Upper lobe of left lung (tissue), 6 donors: ENCODE results near the gene DIRAS1. TPM values are rescaled to one million over a fixed set of nuclear protein-coding genes. Genes with fewer than 3 reads are reported as not detected.

ENCODE experiments used
- ATAC-seq, 2 donors: fragments of 200-7000 bp; cut with Tn5 transposase; one replicate each; pipeline ENCODE4 v1.9.1; 2022; ENCODE audit warnings: mild to moderate bottlenecking in 2 of 2, moderate library complexity in 2 of 2; ENCODE audit not compliant: low FRiP score in 2 of 2
- DNase-seq, 2 donors: peaks; one replicate each; pipeline ENCODE4 v3.0.0-alpha.2; 2019 to 2020
- H3K27ac ChIP-seq, 4 donors: fragments of 200-600 bp; sonication (generic); one replicate each; pipeline ENCODE4 v1.5.1; 2016 to 2019
- H3K27me3 ChIP-seq, 4 donors: fragments of 200-600 bp; sonication (generic); one replicate each; pipeline ENCODE4 v1.5.1; 2017 to 2019
- H3K36me3 ChIP-seq, 4 donors: fragments of 200-600 bp; sonication (generic); one replicate each; pipeline ENCODE4 v1.5.1; 2016 to 2019
- H3K4me1 ChIP-seq, 4 donors: fragments of 200-600 bp; sonication (generic); one replicate each; pipeline ENCODE4 v1.5.1; 2018 to 2019
- H3K4me3 ChIP-seq, 4 donors: fragments of 200-600 bp; sonication (generic); one replicate each; pipeline ENCODE4 v1.5.1; 2017 to 2019; ENCODE audit warnings: mild to moderate bottlenecking in 2 of 4, moderate library complexity in 1 of 4
- H3K9me3 ChIP-seq, 4 donors: fragments of 200-600 bp; sonication (generic); one replicate each; pipeline ENCODE4 v1.5.1; 2018 to 2019
- CTCF ChIP-seq, 6 experiments: fragments of 450-650 bp in 4 of 6; fragments of 200-600 bp in 2 of 6; sonication (generic) in 2 of 6; IDR thresholded peaks; one replicate each; pipeline ENCODE4 v1.5.1; 2016 to 2019; ENCODE audit warnings: antibody characterized with exemption in 6 of 6
- EP300 ChIP-seq, 4 donors: sonication (generic); formaldehyde crosslinking; IDR thresholded peaks; one replicate each; pipeline ENCODE4 v1.5.1; 2017; ENCODE audit warnings: antibody characterized with exemption in 4 of 4, control low read depth in 2 of 4
- POLR2A ChIP-seq, 4 donors: fragments of 450-650 bp; IDR thresholded peaks; one replicate each; pipeline ENCODE4 v1.5.1; 2016 to 2017; ENCODE audit warnings: antibody characterized with exemption in 4 of 4, mild to moderate bottlenecking in 2 of 4
- POLR2AphosphoS5 ChIP-seq, 2 donors: sonication (generic); formaldehyde crosslinking; IDR thresholded peaks; one replicate each; pipeline ENCODE4 v1.5.1; 2017; ENCODE audit warnings: antibody characterized with exemption in 2 of 2
- WGBS, 2 donors: methylation state at CpG; one replicate each; pipeline ENCODE4 v1.1.5; 2017 to 2018; 5-methylcytosine and 5-hydroxymethylcytosine counted together
- total RNA-seq, 6 donors: library from RNA; depleted of rRNA in 4 of 6; stranded (reverse); fragments of >200 nt in 4 of 6; gene quantifications; one replicate each; pipeline versions ENCODE4 v1.1.0 to v1.2.1, GENCODE V29; 2016 to 2021
- donor health status: DM: no; HTN: no; CAD: no; lungs with moderate emphysema.
- donor health status: DM: no; HTN: yes; CAD: no; lungs with severe emphysema.

The DIRAS1 gene
- total RNA-seq, 6 donors from 2014 or later = 0.15 to 1.3 (median 0.81) TPM; not detected in 3

GRCh38 chr19:2717638-2718541 lies 3.3 kb downstream of the DIRAS1 start:
- peak in 1 of 2 donors; percentile 84 for DNase-seq

GRCh38 chr19:2716722-2717637 lies 4.2 kb downstream of the DIRAS1 start:
- Histone ChIP-seq H3K36me3 (no peaks in the 10 kb centered on the region), H3K27ac (no peak overlapping the region), H3K4me1 (peaks cover 9 to 26% (median 12%) of the 10 kb centered on the region in 4 donors), H3K9me3 (peaks cover 4 to 10% (median 6%) of the 10 kb centered on the region in 4 donors), H3K27me3 (peaks cover 0 to 25% (median 18%) of the 10 kb centered on the region in 4 donors), H3K4me3 (no peak overlapping the region)
- peak in 1 of 2 donors; percentile 66 for DNase-seq
- TF ChIP-seq POLR2AphosphoS5 (IDR thresholded peaks at IDR 0.05) (no peak), CTCF (IDR thresholded peaks at IDR 0.05) (no peak), POLR2A (IDR thresholded peaks at IDR 0.05) (no peak), EP300 (IDR thresholded peaks at IDR 0.05) (no peak)
- WGBS, 2 donors = 88 to 89% methylated on average over 38 to 43 of the region's 51 CpGs
- ATAC-seq = no peak

More at GRCh38 chr19:2717638-2718541, 3.3 kb downstream of the DIRAS1 start:
- 84 to 86% methylated on average over 22 to 43 of the region's 52 CpGs for WGBS, 2 donors
- Histone ChIP-seq H3K4me3 (no peak overlapping the region), H3K27ac (no peak overlapping the region), H3K27me3 (peaks cover 0 to 30% (median 21%) of the 10 kb centered on the region in 4 donors), H3K9me3 (peaks cover 4 to 10% (median 6%) of the 10 kb centered on the region in 4 donors), H3K36me3 (no peaks in the 10 kb centered on the region), H3K4me1 (peaks cover 9 to 29% (median 12%) of the 10 kb centered on the region in 4 donors)
- TF ChIP-seq POLR2A (IDR thresholded peaks at IDR 0.05) (no peak), EP300 (IDR thresholded peaks at IDR 0.05) (no peak), POLR2AphosphoS5 (IDR thresholded peaks at IDR 0.05) (no peak), CTCF (IDR thresholded peaks at IDR 0.05) (no peak)
- ATAC-seq = no peak

GRCh38 chr19:2716275-2716650 lies 4.9 kb downstream of the DIRAS1 start:
- peaks cover 0 to 19% (median 12%) of the 10 kb centered on the region in 4 donors for H3K27me3 ChIP-seq
- peak in 1 of 2 donors; percentile 65 for DNase-seq
- no peak overlapping the region for H3K4me3 ChIP-seq
- ATAC-seq = no peak
- no peak overlapping the region for H3K27ac ChIP-seq
- TF ChIP-seq POLR2A (IDR thresholded peaks at IDR 0.05) (no peak), EP300 (IDR thresholded peaks at IDR 0.05) (no peak), CTCF (IDR thresholded peaks at IDR 0.05) (no peak), POLR2AphosphoS5 (IDR thresholded peaks at IDR 0.05) (no peak)
- peaks cover 6 to 19% (median 12%) of the 10 kb centered on the region in 4 donors for H3K4me1 ChIP-seq
- 88 to 91% methylated on average over 5 to 8 of the region's 19 CpGs for WGBS, 2 donors
- no peaks in the 10 kb centered on the region for H3K36me3 ChIP-seq
- peaks cover 4 to 10% (median 6%) of the 10 kb centered on the region in 4 donors for H3K9me3 ChIP-seq

GRCh38 chr19:2715470-2716274 lies 5.5 kb downstream of the DIRAS1 start:
- H3K9me3 ChIP-seq = peaks cover 4 to 10% (median 6%) of the 10 kb centered on the region in 4 donors
- WGBS, 2 donors = 89 to 91% methylated on average over 12 of the region's 12 CpGs
- TF ChIP-seq POLR2A (IDR thresholded peaks at IDR 0.05) (no peak), POLR2AphosphoS5 (IDR thresholded peaks at IDR 0.05) (no peak), EP300 (IDR thresholded peaks at IDR 0.05) (no peak), CTCF (IDR thresholded peaks at IDR 0.05) (no peak)
- H3K4me1 ChIP-seq = peaks cover 2 to 14% (median 8%) of the 10 kb centered on the region in 4 donors
- peaks cover 0 to 14% (median 8%) of the 10 kb centered on the region in 4 donors for H3K27me3 ChIP-seq
- no peak for ATAC-seq
- H3K27ac ChIP-seq = no peak overlapping the region
- H3K4me3 ChIP-seq = no peak overlapping the region
- no peaks in the 10 kb centered on the region for H3K36me3 ChIP-seq
- no peak for DNase-seq
